ENCODE results near the gene CABCOCO1. TPM values are rescaled to one million over a fixed set of nuclear protein-coding genes. Genes with fewer than 3 reads are reported as not detected.

CABCOCO1 gene
- polyA plus RNA-seq, 1 donor (not counting 4 experiments of a cell fraction or from before 2014, with no cell fraction given), result 0.17 TPM

- TF ChIP-seq EZH2 (IDR thresholded peaks at IDR 0.05; ENCODE audit: low read length) (no peak), CTCF (optimal IDR thresholded peaks at IDR 0.05 in 1 of 3, IDR thresholded peaks at IDR 0.05 in 1 of 3, conservative IDR thresholded peaks at IDR 0.05 in 1 of 3; ENCODE audit: extremely low read depth in 1 of 3, insufficient read depth in 2 of 3, low read length in 3 of 3) (no peak)
- Histone ChIP-seq H3K4me1 (ENCODE audit: control insufficient read depth, extremely low read depth, insufficient read depth, low read length) (no peaks in the 10 kb centered on the region), H3K4me2 (ENCODE audit: control insufficient read depth, extremely low read depth, insufficient read depth, low read depth, low read length) (no peak overlapping the region), H3K4me3 (ENCODE audit: control insufficient read depth in 2 of 3, extremely low read depth in 1 of 3, insufficient read depth in 2 of 3, low read depth in 1 of 3, low read length in 3 of 3) (no peak overlapping the region), H3K79me2 (ENCODE audit: control insufficient read depth, insufficient read depth, low read length) (no peaks in the 10 kb centered on the region), H4K20me1 (ENCODE audit: control insufficient read depth, extremely low read depth, insufficient read depth, low read length) (no peaks in the 10 kb centered on the region), H3K27me3 (ENCODE audit: control insufficient read depth, extremely low read depth, insufficient read depth, low read length) (no peaks in the 10 kb centered on the region), H3K9me3 (ENCODE audit: control insufficient read depth, low read depth, low read length) (no peaks in the 10 kb centered on the region), H3K27ac (ENCODE audit: control insufficient read depth, insufficient read depth, low read length) (no peak overlapping the region), H3K36me3 (ENCODE audit: control insufficient read depth in 2 of 2, extremely low read depth in 1 of 2, insufficient read depth in 2 of 2, low read length in 2 of 2) (no peaks in the 10 kb centered on the region), H3K9me1 (ENCODE audit: control insufficient read depth, extremely low read depth, insufficient read depth, low read length) (no peaks in the 10 kb centered on the region), H3K9ac (ENCODE audit: control insufficient read depth, extremely low read depth, insufficient read depth, low read length) (no peak overlapping the region), H2AFZ (ENCODE audit: control insufficient read depth, low read length) (no peak overlapping the region)
- dilution Hi-C loops (cut with MboI; ENCODE audit: extremely low pct_ligation_motif_present, low sequenced_read_pairs), result no loop called here
- DNase-seq (ENCODE audit: low read depth, low spot score) (no peak), FAIRE-seq (no peak)
These were observed 9.0 kb upstream of the CABCOCO1 start for GRCh38 chr10:61653699-61654098.

- Histone ChIP-seq H3K4me2 (ENCODE audit: control insufficient read depth, extremely low read depth, insufficient read depth, low read depth, low read length) (no peak overlapping the region), H3K79me2 (ENCODE audit: control insufficient read depth, insufficient read depth, low read length) (no peaks in the 10 kb centered on the region), H4K20me1 (ENCODE audit: control insufficient read depth, extremely low read depth, insufficient read depth, low read length) (no peaks in the 10 kb centered on the region), H3K4me3 (ENCODE audit: control insufficient read depth in 2 of 3, extremely low read depth in 1 of 3, insufficient read depth in 2 of 3, low read depth in 1 of 3, low read length in 3 of 3) (no peak overlapping the region), H3K9me3 (ENCODE audit: control insufficient read depth, low read depth, low read length) (no peaks in the 10 kb centered on the region), H3K4me1 (ENCODE audit: control insufficient read depth, extremely low read depth, insufficient read depth, low read length) (no peaks in the 10 kb centered on the region), H3K27me3 (ENCODE audit: control insufficient read depth, extremely low read depth, insufficient read depth, low read length) (no peaks in the 10 kb centered on the region), H3K36me3 (ENCODE audit: control insufficient read depth in 2 of 2, extremely low read depth in 1 of 2, insufficient read depth in 2 of 2, low read length in 2 of 2) (no peaks in the 10 kb centered on the region), H3K9ac (ENCODE audit: control insufficient read depth, extremely low read depth, insufficient read depth, low read length) (no peak overlapping the region), H2AFZ (ENCODE audit: control insufficient read depth, low read length) (no peak overlapping the region), H3K27ac (ENCODE audit: control insufficient read depth, insufficient read depth, low read length) (no peak overlapping the region), H3K9me1 (ENCODE audit: control insufficient read depth, extremely low read depth, insufficient read depth, low read length) (no peaks in the 10 kb centered on the region)
- FAIRE-seq, result no peak
- TF ChIP-seq CTCF (optimal IDR thresholded peaks at IDR 0.05 in 1 of 3, IDR thresholded peaks at IDR 0.05 in 1 of 3, conservative IDR thresholded peaks at IDR 0.05 in 1 of 3; ENCODE audit: extremely low read depth in 1 of 3, insufficient read depth in 2 of 3, low read length in 3 of 3), result no peak
- TF ChIP-seq EZH2 (IDR thresholded peaks at IDR 0.05; ENCODE audit: low read length), result no peak
- DNase-seq (ENCODE audit: low read depth, low spot score), result no peak
- dilution Hi-C loops (cut with MboI; ENCODE audit: extremely low pct_ligation_motif_present, low sequenced_read_pairs), result no loop called here
These were observed 7.3 kb upstream of the CABCOCO1 start for GRCh38 chr10:61655335-61655851.
